OCI-LY1 (cell line): ENCODE measurements around the gene TIGD7.

Experiments
- CTCF ChIP-seq: fragments of 200-600 bp; sonication (generic), shearing (Covaris generic); IDR thresholded peaks from 2 replicates; pipeline ENCODE4 v1.5.1; 2017; ENCODE audit warnings: mild to moderate bottlenecking, antibody characterized with exemption, low read length, moderate library complexity, mixed read lengths
- EZH2 ChIP-seq: fragments of 200-600 bp; sonication (generic), shearing (Covaris generic); IDR thresholded peaks from 2 replicates; pipeline ENCODE4 v1.8.0; 2017; ENCODE audit warnings: borderline replicate concordance, mixed run types, mild to moderate bottlenecking, antibody characterized with exemption, low read length, moderate library complexity, mixed read lengths

- no peak for TF ChIP-seq CTCF
- no peak for TF ChIP-seq EZH2
Observed at GRCh38 chr16:3327514-3327913, 22.3 kb upstream of the TIGD7 start.
